GM21447 (cell line): ENCODE data around the gene TTC3.
"Not testable (repeated sequence)": the region's sequence is repeated elsewhere in the genome, so short reads cannot be mapped to it uniquely, and the experiment has no call there.

Experiments
- ATAC-seq: cut with Tn5 transposase; IDR thresholded peaks from one replicate; pipeline ENCODE4 v1.9.1; 2021; ENCODE audit not compliant: unreplicated experiment

The TTC3 gene

GRCh38 chr21:37093977-37094376, 20.9 kb downstream of the TTC3 start:
- ATAC-seq = no peak

DNA sequence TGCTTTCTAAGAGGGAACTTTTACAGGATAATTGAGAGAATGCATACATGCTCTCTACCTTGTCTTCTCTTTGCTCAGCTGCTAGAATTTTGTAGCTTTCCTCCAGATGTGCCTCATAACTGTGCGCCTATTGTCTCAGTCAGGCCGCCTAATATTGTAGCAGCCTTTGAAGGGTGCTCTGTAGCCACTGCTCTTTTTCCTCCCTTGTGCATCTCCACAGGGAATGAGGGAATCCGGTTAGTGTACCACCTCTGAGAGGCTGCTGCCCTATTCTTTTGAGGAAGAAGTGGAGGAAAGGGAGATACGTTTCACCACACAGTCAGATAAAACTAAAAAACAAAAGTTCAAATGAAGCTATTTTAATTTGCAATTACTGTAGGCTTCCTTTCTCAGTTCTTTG, 22.8 kb downstream of the TTC3 start:
- no peak for ATAC-seq

DNA sequence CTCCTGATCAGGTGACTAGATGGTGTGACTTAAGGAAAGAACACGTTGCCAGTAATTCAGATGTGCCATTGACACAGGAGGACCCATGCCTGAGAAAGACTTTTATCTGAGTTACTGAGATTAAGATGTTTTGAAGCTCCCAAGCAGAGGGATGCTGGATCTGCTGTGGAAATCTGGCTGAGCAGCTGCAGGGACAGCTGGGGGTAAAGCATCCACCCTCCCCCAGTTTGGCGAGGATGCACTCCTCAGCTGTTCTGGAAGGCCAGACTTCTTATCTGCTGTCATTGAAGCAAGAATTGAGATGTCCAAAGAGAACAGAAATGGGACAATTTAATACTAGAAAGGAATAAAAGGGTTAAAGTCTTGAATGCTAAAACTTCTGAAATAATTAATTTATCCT, 25.7 kb downstream of the TTC3 start:
- ATAC-seq = no peak

DNA sequence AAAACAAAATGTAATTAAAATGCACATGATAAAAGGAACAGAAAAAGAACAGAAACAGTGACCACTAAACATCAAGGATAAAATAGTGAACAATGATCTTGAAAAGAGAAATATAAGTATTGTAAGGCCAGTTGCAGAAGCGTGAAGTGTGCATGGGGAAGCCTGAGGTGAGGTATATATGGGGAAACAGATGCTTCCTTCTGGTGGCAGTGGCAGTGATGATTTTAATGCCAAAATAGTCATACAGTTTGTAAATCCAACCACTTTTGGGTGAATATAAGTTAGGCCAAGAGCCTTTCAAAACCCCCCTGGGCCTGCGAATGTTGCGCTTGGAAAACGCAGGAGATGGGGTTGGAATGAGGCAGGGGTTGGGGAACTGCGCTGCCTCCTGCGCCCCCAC, 27.3 kb downstream of the TTC3 start:
- ATAC-seq = no peak

DNA sequence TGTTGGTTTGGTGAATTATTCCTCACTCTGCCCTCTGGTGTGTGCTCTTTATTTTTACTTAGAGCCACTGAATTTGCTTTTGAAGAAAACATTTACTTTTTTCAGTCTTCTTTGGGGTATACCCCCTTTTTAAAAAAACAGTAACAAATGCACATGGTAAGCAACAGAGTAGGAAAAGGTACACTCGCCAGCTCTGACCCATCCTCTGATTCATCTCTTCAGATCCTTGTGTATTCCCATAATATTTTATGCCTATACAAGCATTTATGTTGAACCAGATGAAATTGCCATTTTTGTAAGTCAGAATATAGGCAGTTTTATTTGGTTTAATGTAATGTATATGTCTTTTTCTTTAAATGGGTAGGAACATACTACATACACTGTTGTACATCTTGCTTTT, 28.3 kb downstream of the TTC3 start:
- ATAC-seq = no peak

GRCh38 chr21:37102746-37103145, 29.7 kb downstream of the TTC3 start:
- not testable (repeated sequence) for ATAC-seq

GRCh38 chr21:37106998-37107397, 33.9 kb downstream of the TTC3 start:
- ATAC-seq = no peak

GRCh38 chr21:37111029-37111428, 38.0 kb downstream of the TTC3 start:
- not testable (repeated sequence) for ATAC-seq

GRCh38 chr21:37114301-37114700, 41.2 kb downstream of the TTC3 start:
- not testable (repeated sequence) for ATAC-seq

GRCh38 chr21:37116459-37116858, 43.4 kb downstream of the TTC3 start:
- not testable (repeated sequence) for ATAC-seq

DNA sequence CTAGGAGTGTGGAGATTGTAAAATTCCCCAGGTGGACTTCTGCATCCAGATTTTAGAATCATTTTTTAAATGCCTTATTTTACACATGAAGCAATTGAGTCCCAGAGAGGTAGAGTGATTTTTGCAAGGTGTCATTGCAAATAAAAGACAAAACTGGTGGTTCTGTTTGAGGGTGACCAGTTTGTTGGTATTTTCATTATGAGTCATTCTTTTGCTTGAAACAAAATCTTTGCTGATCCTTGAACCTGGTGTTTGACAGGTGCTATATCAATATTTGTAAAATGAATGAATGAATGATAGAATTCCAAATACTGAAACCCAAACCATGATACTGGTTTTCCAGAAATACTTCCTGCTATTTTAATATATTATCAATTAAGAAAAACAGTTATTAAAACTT, 44.1 kb downstream of the TTC3 start:
- no peak for ATAC-seq

GRCh38 chr21:37118187-37118826, 45.3 kb downstream of the TTC3 start:
- no peak for ATAC-seq

DNA sequence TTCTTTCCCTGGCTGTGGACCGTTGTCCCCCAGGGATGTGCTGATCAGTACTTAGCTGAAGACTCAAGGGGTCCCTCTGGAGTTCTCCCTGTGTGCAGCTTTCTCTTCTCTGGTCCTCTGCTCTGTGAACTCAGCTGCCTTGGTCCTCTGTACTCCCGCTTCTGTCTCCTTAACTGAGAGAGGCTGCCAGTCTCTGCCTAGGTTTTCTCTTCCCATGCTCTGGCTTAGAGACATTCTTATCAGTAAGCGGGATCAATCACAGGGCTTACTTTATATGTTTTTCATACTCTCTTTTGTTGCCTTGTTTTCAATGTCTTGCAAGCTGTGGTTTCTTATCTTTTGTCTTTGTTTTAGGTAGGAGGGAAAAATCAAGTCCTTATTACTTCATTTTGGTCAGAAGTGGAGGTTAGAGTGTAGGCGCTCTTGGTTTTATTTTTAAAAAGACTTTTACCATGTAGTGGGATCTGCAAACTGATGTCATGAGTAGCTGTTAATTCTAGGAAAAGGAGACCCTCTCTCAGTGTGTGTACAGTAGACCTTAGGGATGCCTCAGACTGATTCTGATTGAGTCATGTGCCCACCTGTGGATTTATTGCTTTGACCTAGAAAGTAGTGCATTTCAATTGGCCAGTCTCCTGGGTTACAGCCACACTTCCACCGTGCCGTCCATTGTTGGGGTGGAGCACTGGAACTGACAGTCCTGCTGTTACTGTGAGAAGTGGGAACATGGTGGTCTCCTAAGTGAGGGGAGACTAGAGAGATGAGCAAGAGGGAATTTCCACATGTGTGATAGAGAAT, 46.6 kb downstream of the TTC3 start:
- no peak for ATAC-seq

- ATAC-seq = no peak
Measured at GRCh38 chr21:37128076-37128475, 55.0 kb downstream of the TTC3 start.

DNA sequence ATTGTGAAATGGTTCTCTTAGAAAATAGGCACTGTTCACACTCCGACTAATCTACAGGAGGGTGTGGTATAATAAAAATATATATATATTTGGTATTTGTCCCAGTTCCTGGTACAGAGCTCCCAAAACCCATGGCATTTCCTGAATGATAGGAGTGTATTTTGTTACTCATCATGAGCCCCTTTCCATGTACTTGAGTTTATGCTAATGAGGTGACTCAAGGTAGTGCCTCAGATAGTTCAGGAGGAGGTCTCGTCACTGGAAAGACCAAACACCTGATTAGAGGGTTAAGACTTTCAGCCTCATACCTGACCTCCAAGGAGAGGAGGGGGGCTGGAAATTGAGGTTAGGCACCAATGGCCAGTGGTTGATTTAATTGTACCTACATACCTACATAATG, 57.9 kb downstream of the TTC3 start:
- no peak for ATAC-seq

DNA sequence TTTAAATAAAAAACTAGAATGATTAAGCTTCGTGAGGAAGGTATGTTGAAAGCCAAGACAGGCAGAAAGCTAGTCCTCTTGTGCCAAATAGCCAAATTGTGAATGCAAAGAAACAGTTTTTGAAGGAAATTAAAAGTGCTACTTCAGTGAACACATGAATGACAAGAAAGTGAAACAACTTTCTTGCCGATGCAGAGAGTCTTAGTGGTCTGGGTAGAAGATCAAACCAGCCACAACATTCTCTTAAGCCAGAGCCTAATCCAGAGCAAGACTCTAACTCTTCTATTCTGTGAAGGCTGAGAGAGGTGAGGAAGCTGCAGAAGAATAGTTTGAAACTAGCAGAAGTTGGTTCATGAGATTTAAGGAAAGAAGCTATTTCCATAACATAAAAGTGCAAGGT, 63.2 kb downstream of the TTC3 start:
- no peak for ATAC-seq

GRCh38 chr21:37136744-37137143, 63.7 kb downstream of the TTC3 start:
- ATAC-seq = no peak

GRCh38 chr21:37139154-37139553, 66.1 kb downstream of the TTC3 start:
- no peak for ATAC-seq

- ATAC-seq = no peak
Measured at GRCh38 chr21:37139902-37140301, 66.8 kb downstream of the TTC3 start.

GRCh38 chr21:37143392-37143791, 70.3 kb downstream of the TTC3 start:
- ATAC-seq = not testable (repeated sequence)

GRCh38 chr21:37145635-37146111, 72.6 kb downstream of the TTC3 start:
- ATAC-seq = no peak
